Measurements from ENCODE around the gene TBX4. TPM values are rescaled to one million over a fixed set of nuclear protein-coding genes. Genes with fewer than 3 reads are reported as not detected.

Gene TBX4
- total and polyA plus RNA-seq, 2 of the 13 experiments (the other 11 are each of a cell fraction or from before 2014, with no cell fraction given) = 0.11 to 1.1 TPM

DNA sequence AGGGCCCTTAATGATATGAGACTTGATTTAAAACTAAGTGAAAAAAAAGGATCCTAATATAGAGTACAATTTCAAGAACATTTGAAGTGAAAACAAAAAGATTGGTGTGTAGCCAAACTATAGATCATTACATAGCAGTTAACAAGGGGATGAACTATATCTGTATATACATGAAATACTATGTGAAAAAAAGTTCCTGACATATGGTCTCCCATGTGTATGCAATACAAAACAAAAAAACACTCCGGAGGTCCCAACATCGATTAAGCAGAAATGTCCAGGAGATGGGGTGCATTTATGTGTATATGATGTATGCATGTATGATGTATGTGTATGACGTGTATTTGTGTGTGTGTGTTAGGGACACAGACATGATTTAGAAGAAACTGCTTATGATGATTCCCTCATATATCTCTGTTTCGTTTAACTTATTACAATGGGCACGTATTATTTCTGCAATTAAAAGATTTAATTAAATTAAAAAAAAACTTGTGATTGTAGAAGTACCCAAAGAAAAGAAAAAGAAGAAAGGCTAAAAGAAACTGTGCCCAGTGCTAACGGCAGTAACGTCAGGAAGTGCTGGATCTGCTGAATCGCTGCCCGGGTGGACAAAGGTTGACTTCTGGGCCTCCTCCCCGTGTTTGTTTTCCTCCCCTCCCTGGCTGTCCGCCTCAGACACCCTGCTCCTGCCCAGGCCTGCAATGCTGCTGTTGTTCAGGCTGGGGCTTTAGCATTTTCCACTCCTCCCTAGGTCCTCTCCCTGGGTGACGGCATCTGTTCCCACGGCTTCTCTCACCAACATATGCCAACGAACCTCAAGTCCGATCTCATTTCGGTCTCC lies 36.9 kb downstream of the TBX4 start (continued):
- TF ChIP-seq ZNF331 (CRISPR knock-in tag; IDR thresholded peaks at IDR 0.05) = peak; percentile 73
- TF ChIP-seq, protein P1, sequence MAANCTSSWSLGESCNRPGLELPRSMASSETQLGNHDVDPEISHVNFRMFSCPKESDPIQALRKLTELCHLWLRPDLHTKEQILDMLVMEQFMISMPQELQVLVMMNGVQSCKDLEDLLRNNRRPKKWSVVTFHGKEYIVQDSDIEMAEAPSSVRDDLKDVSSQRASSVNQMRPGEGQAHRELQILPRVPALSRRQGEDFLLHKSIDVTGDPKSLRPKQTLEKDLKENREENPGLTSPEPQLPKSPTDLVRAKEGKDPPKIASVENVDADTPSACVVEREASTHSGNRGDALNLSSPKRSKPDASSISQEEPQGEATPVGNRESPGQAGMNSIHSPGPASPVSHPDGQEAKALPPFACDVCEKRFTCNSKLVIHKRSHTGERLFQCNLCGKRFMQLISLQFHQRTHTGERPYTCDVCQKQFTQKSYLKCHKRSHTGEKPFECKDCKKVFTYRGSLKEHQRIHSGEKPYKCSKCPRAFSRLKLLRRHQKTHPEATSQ (CRISPR knock-in tag; IDR thresholded peaks at IDR 0.05; ENCODE audit: borderline replicate concordance) = no peak
- TF ChIP-seq PHF8 (CRISPR knock-in tag; IDR thresholded peaks at IDR 0.05) = peak; percentile 48; the same call in 1 of the 2 replicates
- TF ChIP-seq ZNF275 (CRISPR knock-in tag; IDR thresholded peaks at IDR 0.05; ENCODE audit: borderline replicate concordance) = peak; percentile 55; the same call in 1 of the 2 replicates
- TF ChIP-seq, protein P2, sequence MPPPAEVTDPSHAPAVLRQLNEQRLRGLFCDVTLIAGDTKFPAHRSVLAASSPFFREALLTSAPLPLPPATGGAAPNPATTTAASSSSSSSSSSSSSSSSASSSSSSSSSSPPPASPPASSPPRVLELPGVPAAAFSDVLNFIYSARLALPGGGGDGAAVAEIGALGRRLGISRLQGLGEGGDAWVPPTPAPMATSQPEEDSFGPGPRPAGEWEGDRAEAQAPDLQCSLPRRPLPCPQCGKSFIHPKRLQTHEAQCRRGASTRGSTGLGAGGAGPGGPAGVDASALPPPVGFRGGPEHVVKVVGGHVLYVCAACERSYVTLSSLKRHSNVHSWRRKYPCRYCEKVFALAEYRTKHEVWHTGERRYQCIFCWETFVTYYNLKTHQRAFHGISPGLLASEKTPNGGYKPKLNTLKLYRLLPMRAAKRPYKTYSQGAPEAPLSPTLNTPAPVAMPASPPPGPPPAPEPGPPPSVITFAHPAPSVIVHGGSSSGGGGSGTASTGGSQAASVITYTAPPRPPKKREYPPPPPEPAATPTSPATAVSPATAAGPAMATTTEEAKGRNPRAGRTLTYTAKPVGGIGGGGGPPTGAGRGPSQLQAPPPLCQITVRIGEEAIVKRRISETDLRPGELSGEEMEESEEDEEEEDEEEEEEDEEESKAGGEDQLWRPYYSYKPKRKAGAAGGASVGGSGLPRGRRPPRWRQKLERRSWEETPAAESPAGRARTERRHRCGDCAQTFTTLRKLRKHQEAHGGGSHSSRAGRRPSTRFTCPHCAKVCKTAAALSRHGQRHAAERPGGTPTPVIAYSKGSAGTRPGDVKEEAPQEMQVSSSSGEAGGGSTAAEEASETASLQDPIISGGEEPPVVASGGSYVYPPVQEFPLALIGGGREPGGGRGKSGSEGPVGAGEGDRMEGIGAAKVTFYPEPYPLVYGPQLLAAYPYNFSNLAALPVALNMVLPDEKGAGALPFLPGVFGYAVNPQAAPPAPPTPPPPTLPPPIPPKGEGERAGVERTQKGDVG (CRISPR knock-in tag; IDR thresholded peaks at IDR 0.05; ENCODE audit: borderline replicate concordance) = no peak
- 0 out of 2 replicates have a peak, but pooled peaks have one; percentile 28 for TF ChIP-seq CHD2 (IDR thresholded peaks at IDR 0.05; ENCODE audit: low read depth, low read length)
- no peak for TF ChIP-seq ZFP1 (CRISPR knock-in tag; IDR thresholded peaks at IDR 0.05)
- TF ChIP-seq ZNF678 (CRISPR knock-in tag; IDR thresholded peaks at IDR 0.05) = no peak
- TF ChIP-seq ELF3 (CRISPR knock-in tag; IDR thresholded peaks at IDR 0.05) = peak; percentile 81; the same call in 1 of the 2 replicates
- no peak for TF ChIP-seq ZBTB39 (CRISPR knock-in tag; IDR thresholded peaks at IDR 0.05)
- TF ChIP-seq POGZ (CRISPR knock-in tag; IDR thresholded peaks at IDR 0.05) = peak; percentile 79; the same call in 1 of the 2 replicates
- TF ChIP-seq RFXAP (CRISPR knock-in tag; IDR thresholded peaks at IDR 0.05; ENCODE audit: borderline replicate concordance) = 0 out of 2 replicates have a peak, but pooled peaks have one; percentile 46
- TF ChIP-seq DMAP1 (CRISPR knock-in tag; IDR thresholded peaks at IDR 0.05) = peak; percentile 71; the same call in 1 of the 2 replicates
- no peak for TF ChIP-seq REXO4 (CRISPR knock-in tag; IDR thresholded peaks at IDR 0.05; ENCODE audit: borderline replicate concordance)
- no peak for TF ChIP-seq SNAPC4 (CRISPR knock-in tag; IDR thresholded peaks at IDR 0.05)

All from HepG2 (cell line).